ENCODE results near the gene PRR23E.

PRR23E gene

DNA sequence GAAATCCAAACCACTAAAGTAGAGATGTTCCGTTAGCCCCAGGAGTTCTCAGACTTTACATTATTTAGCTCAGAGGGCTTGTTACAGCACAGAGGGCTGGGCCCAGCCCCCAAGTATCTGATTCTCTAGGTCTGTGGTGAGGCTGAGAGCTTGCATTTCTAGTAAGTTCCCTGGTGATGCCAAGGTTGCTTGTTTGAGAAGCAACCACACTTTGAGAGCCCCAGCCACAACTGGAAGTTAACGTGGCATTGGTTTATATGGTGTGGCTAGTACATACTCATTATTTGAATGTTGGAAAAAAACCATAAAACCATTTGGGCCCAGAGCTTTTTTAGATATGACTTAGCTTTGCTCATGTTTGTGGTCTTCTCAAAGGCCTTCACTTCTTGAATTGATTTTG is 35.9 kb downstream of the PRR23E start:
- no peak for DNase-seq (ENCODE audit: low read depth)

DNA sequence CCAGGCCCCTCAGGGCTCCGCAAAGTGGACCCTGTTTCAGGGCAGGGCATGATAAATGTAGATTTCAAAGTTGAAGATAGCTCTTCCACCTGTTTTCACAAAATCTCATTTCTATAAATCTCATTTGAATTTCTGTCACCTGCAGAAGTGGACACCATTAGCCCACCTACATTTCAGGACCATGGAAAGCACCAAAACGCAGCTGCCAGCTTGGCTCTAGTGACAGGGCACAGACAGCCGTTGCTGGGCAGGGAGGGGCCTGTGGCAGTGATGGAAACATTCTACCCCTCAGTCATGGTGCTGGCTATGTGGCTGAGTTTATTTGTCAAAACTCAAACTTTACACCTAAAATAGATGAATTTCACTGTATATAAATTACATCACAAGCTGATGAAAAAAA is 40.4 kb downstream of the PRR23E start:
- DNase-seq (ENCODE audit: low read depth): no peak

DNA sequence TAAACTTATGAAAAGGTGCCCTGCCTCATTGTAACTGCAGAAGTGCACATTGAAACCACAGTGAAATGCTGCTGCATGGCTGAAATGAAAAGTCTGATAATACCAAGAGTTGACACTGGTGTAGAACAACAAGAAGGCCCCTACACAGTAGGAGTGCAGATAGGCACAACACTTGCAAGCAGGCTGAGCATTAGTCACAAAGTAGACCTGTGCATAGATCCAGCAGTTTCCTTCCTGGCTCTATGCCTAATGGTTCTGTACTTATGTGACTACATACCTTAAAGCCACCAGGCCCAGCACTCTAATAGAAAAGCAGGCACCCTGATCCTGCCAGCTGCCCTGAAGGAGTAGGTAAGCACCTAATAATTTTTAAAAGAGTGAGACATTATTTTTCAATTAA is 41.8 kb downstream of the PRR23E start:
- no peak for DNase-seq (ENCODE audit: low read depth)

DNA sequence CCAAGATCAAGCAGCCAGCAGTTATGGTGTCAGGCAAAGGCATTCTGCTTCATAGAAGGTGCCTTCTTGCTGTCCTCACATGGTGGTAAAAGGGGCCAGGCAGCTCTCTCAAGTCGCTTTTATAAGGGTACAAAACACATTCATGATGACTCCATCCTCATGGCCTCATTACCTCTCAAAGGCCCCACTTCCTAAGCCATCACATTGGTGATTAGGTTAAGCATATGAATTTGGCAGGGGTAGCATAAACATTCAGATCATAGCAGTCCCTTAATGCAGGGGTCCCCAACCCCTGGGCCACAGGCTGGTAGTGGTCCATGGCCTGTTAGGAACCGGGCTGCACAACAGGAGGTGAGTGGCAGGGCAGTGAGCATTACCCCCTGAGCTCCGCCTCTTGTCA is 42.8 kb downstream of the PRR23E start:
- DNase-seq (ENCODE audit: low read depth): no peak

DNA sequence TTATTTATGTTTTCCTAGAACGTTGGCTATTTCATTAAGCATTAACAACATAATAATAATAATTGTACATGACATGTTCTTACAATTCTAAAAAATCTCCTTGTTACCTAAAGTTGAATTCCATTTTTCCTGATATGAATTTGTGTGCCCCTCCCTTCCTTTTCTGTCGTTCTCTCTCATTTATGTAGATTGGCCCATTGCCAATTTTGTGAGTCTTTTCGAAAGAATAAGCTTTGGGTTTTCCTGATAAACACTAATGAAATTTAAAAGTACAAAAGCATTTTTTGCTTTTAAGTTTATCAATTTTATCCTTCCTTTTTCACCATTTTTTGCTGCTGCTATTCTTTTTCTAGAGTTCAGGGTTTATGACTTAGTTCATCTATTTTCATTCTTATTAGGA is 44.9 kb downstream of the PRR23E start:
- DNase-seq (ENCODE audit: low read depth): no peak

DNA sequence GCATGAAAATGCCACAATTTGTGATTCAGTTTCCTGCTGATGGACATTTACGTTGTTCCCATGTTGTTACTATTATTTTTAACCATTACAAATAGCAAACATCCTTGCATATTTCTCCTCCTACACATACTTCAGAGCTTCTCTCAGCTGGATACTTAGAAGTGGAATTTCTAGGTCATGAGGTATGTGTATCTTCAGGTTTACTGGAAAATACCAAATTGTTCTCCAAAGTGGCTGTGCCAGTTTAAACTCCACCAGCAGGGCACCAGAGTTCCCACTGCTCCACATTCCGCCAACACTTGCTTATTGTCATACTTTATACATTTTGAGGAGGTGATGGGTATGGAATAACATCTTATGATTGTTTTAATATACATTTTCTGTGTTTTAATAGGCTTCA is 45.7 kb downstream of the PRR23E start:
- no peak for DNase-seq (ENCODE audit: low read depth)

DNA sequence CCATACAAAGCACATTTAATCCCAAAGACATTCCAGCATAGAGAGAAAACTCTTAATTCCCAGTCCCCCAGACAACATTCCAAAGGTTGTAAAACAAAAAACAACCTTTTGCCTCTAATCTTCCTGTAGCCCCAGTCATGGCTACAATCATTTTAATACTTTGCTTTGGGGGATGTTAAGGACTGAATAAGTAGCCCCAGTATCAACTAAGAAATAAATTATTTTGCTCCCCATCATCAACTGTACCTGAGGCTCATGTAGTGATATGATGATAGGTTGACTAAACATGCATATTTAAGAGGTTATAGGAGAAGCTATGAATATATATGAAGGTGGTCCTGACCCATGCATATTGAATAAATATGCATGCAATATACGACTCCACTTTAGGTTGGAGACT is 54.4 kb downstream of the PRR23E start:
- DNase-seq (ENCODE audit: low read depth): no peak

Measured in stimulated activated CD8-positive, alpha-beta memory T cell treated with anti-CD3 and anti-CD28 coated beads, Interleukin-12 subunit alpha, Interleukin-12 subunit beta, amount 100 ng/mL, for 1 hour (primary cell).